Transverse colon (tissue), 4 donors: ENCODE results near the gene VPS35L. TPM values are rescaled to one million over a fixed set of nuclear protein-coding genes. Genes with fewer than 3 reads are reported as not detected.

Experiments
- DNase-seq: peaks from one replicate; pipeline ENCODE4 v3.0.0-alpha.2; 2019
- H3K27ac ChIP-seq, 4 donors: fragments of 200-600 bp; sonication (generic); 2 replicates each; pipeline ENCODE4 v1.5.1; 2016 to 2018; ENCODE audit warnings: inconsistent platforms in 4 of 4
- H3K27me3 ChIP-seq: fragments of 200-600 bp; sonication (generic); 2 replicates; pipeline ENCODE4 v1.5.1; 2017; ENCODE audit warnings: inconsistent platforms
- H3K36me3 ChIP-seq, 4 donors: fragments of 200-600 bp; sonication (generic); 2 replicates each; pipeline ENCODE4 v1.5.1; 2017 to 2019; ENCODE audit warnings: inconsistent platforms in 4 of 4
- H3K4me1 ChIP-seq, 4 donors: fragments of 200-600 bp; sonication (generic); 2 replicates each; pipeline ENCODE4 v1.5.1; 2017 to 2020; ENCODE audit warnings: inconsistent platforms in 4 of 4
- H3K4me3 ChIP-seq, 4 donors: fragments of 200-600 bp; sonication (generic); 1 replicate in 1 of 4; 2 replicates in 3 of 4; pipeline versions ENCODE4 v1.5.1 to v1.6.1; 2017 to 2019; ENCODE audit warnings: inconsistent platforms in 4 of 4
- H3K9me3 ChIP-seq, 2 donors: fragments of 200-600 bp; sonication (generic); 2 replicates each; pipeline ENCODE4 v1.5.1; 2017 to 2019; ENCODE audit warnings: inconsistent platforms in 2 of 2
- CTCF ChIP-seq, 5 experiments: fragments of 200-600 bp in 3 of 5; fragments of 450-650 bp in 2 of 5; sonication (generic) in 3 of 5; IDR thresholded peaks; 1 replicate in 2 of 5; 2 replicates in 3 of 5; pipeline ENCODE4 v1.5.1; 2016 to 2017; ENCODE audit warnings: antibody characterized with exemption in 5 of 5, inconsistent platforms in 3 of 5, mild to moderate bottlenecking in 2 of 5, moderate library complexity in 1 of 5
- EP300 ChIP-seq: sonication (generic); formaldehyde crosslinking; IDR thresholded peaks from one replicate; pipeline ENCODE4 v1.6.1; 2017; ENCODE audit warnings: antibody characterized with exemption, low read depth
- POLR2A ChIP-seq: fragments of 450-650 bp; IDR thresholded peaks from one replicate; pipeline ENCODE4 v1.6.1; 2016; ENCODE audit warnings: antibody characterized with exemption, mild to moderate bottlenecking, moderate library complexity
- POLR2AphosphoS5 ChIP-seq, 3 donors: sonication (generic); formaldehyde crosslinking; IDR thresholded peaks; one replicate each; pipeline ENCODE4 v1.6.1; 2016; ENCODE audit warnings: antibody characterized with exemption in 3 of 3
- WGBS, 2 donors: methylation state at CpG; one replicate each; pipeline ENCODE4 v1.1.5; 2018; ENCODE audit warnings: low coverage in 1 of 2; 5-methylcytosine and 5-hydroxymethylcytosine counted together
- in situ Hi-C, 4 donors: fragments of 200-750 bp; cut with MboI; loops; one replicate each; pipeline versions ENCODE4 v1.15.0 to v1.15.1; 2017; ENCODE audit warnings: low sequenced_read_pairs in 3 of 4, low pct_ligation_motif_present in 1 of 4, low pct_unique_long_range_greater_than_20kb in 1 of 4
- intact Hi-C: fragments of 100-400 bp; cut with DNase I; formaldehyde crosslinking; loops from one replicate; pipeline ENCODE4 v1.15.1; 2023; ENCODE audit warnings: low total_unique reads
- total RNA-seq, 4 donors: library from RNA; depleted of rRNA; stranded (reverse); fragments of >200 nt; gene quantifications; one replicate each; pipeline ENCODE4 v1.1.0, GENCODE V29; 2016

Gene VPS35L
- total RNA-seq, 4 donors from 2014 or later = 40.0 to 89.8 (median 51.5) TPM

DNA sequence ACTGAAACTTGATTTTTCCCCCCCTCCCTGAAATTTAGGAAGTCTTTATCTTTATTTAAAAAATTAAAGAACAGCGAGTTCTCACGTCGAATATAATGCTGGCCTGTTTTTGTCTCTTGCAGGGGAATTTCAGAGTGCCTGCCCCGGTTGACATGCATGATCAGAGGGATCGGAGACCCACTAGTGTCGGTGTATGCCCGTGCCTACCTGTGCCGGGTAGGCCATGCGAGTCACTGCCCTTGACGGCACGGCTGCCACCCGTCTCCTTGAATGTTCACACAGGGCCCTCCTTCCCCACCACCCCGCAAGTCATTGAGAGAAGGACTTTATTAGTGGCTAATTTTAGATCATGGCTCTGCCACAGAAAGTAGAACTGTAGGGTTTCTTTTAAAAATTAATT is 54.7 kb downstream of the VPS35L start:
- 97 to 100% methylated on average over 4 to 13 of the region's 13 CpGs for WGBS, 2 donors
- DNase-seq = no peak
- Histone ChIP-seq H3K36me3 (peaks cover 0 to 39% (median 7%) of the 10 kb centered on the region in 4 donors), H3K27ac (no peak overlapping the region), H3K9me3 (no peaks in the 10 kb centered on the region), H3K4me1 (no peaks in the 10 kb centered on the region), H3K27me3 (no peaks in the 10 kb centered on the region), H3K4me3 (no peak overlapping the region)
- TF ChIP-seq POLR2AphosphoS5 (IDR thresholded peaks at IDR 0.05) (no peak), CTCF (IDR thresholded peaks at IDR 0.05) (no peak), POLR2A (no peak), EP300 (no peak)
- in situ Hi-C loops = no loop called here
- intact Hi-C loops = no loop called here

DNA sequence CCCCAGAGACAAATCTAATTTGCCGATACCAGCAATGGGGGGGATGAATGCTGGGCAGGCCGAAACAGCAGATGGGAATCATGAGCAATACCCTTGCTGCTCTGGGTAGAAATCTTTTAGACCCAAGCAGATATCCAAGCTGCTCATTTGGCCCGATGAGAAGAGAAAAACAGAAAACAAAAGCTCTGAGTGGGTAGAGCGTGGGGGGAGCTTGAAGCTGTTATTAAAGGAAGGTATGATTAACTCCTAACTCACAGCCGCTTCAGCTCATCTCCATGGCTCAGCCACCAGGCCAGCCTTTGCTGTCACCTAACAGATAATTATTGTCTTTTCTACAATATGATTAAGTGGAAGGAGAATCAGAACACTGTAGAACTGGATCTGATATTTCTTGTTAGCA is 58.3 kb downstream of the VPS35L start:
- peaks cover 0 to 27% (median 6%) of the 10 kb centered on the region in 4 donors for H3K36me3 ChIP-seq
- intact Hi-C loops = no loop called here

DNA sequence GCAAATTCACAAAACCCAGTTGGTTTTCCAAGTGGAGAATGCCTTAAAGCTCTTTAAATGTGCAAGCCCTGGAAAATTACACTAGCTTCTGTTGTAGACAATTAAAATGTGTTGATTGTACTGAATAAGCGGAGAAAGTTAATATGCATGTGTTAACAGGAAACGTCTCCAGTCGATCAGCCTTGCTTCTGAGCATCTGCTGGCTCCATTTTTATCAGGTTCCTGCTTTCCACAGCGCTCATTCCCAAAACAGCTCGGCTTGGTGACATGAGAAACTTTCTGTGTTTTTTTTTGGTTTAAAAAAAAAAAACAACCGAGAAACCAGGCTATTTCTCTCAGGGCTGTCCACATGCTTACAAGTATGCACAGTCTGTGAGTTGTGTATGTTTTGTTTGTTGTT is 60.7 kb downstream of the VPS35L start:
- in situ Hi-C loops (no loop called here), intact Hi-C loops (no loop called here)
- TF ChIP-seq POLR2AphosphoS5 (IDR thresholded peaks at IDR 0.05) (no peak), EP300 (no peak), POLR2A (no peak), CTCF (IDR thresholded peaks at IDR 0.05) (no peak)
- Histone ChIP-seq H3K36me3 (peaks cover 0 to 22% (median 0%) of the 10 kb centered on the region in 4 donors), H3K4me1 (no peaks in the 10 kb centered on the region), H3K27ac (no peak overlapping the region), H3K9me3 (no peaks in the 10 kb centered on the region), H3K4me3 (no peak overlapping the region), H3K27me3 (no peaks in the 10 kb centered on the region)
- WGBS, 2 donors = 92 to 96% methylated on average over 4 to 6 of the region's 6 CpGs
- DNase-seq = no peak

More for the DNA sequence above, 58.3 kb downstream of the VPS35L start:
- H3K9me3 ChIP-seq = no peaks in the 10 kb centered on the region
- H3K27me3 ChIP-seq = no peaks in the 10 kb centered on the region
- DNase-seq = no peak
- WGBS, 2 donors = 96% methylated on average over 5 of the region's 5 CpGs; no CpG with 5 or more reads in 1 of the 2 donors
- no peaks in the 10 kb centered on the region for H3K4me1 ChIP-seq
- in situ Hi-C loops = no loop called here
- no peak overlapping the region for H3K27ac ChIP-seq
- no peak for TF ChIP-seq POLR2AphosphoS5 (IDR thresholded peaks at IDR 0.05)
- TF ChIP-seq CTCF (IDR thresholded peaks at IDR 0.05) = no peak
- no peak for TF ChIP-seq EP300
- TF ChIP-seq POLR2A = no peak
- no peak overlapping the region for H3K4me3 ChIP-seq

DNA sequence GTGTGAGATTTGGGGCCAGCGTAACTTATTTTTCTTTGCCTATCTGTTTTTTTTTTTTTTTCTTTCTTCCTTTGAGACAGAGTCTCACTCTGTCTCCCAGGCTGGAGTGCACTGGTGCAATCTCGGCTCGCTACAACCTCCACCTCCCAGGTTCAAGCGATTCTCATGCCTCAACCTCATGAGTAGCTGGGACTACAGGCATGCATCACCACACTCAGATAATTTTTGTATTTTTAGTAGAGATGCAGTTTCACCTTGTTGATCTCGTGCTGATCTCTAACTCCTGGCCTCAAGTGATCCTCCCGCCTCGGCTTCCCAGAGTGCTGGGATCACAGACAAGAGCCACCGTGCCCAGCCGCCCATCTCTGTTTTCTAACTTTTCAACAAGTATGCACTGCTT is 63.4 kb downstream of the VPS35L start:
- Histone ChIP-seq H3K4me1 (no peaks in the 10 kb centered on the region), H3K27ac (no peak overlapping the region), H3K27me3 (no peaks in the 10 kb centered on the region), H3K9me3 (no peaks in the 10 kb centered on the region), H3K4me3 (no peak overlapping the region), H3K36me3 (peaks cover 0 to 22% (median 0%) of the 10 kb centered on the region in 4 donors)
- 95% methylated on average over 9 of the region's 9 CpGs; no CpG with 5 or more reads in 1 of the 2 donors for WGBS, 2 donors
- no peak for DNase-seq
- TF ChIP-seq EP300 (no peak), CTCF (IDR thresholded peaks at IDR 0.05) (no peak), POLR2AphosphoS5 (IDR thresholded peaks at IDR 0.05) (no peak), POLR2A (no peak)
- in situ Hi-C loops = no loop called here
- intact Hi-C loops = no loop called here
